ENCODE measurements around the gene THRSP.

DNA sequence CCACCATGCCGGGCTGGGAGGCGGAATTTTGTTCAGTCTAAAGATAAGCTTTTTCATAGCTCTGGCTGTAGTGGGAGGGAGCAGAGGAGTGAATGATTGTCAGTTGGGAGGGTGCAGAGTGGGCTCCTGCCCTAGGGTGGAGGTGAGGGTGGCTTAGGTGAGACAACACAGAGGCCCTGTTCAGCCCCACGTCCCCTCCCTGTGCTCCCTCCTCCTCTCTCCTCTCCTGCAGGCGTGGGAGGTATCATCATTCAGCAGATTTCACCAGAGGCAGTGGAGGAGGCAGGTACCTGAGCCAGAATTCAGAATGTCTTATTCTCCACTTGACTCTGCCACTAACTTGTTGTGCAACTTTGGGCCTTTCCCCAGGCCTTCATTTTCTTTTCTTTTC lies 1.7 kb upstream of the THRSP start:
- TF ChIP-seq, protein P1, sequence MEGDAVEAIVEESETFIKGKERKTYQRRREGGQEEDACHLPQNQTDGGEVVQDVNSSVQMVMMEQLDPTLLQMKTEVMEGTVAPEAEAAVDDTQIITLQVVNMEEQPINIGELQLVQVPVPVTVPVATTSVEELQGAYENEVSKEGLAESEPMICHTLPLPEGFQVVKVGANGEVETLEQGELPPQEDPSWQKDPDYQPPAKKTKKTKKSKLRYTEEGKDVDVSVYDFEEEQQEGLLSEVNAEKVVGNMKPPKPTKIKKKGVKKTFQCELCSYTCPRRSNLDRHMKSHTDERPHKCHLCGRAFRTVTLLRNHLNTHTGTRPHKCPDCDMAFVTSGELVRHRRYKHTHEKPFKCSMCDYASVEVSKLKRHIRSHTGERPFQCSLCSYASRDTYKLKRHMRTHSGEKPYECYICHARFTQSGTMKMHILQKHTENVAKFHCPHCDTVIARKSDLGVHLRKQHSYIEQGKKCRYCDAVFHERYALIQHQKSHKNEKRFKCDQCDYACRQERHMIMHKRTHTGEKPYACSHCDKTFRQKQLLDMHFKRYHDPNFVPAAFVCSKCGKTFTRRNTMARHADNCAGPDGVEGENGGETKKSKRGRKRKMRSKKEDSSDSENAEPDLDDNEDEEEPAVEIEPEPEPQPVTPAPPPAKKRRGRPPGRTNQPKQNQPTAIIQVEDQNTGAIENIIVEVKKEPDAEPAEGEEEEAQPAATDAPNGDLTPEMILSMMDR (conservative IDR thresholded peaks at IDR 0.05; ENCODE audit: low read depth, low read length) = no peak
- TF ChIP-seq, protein P2, sequence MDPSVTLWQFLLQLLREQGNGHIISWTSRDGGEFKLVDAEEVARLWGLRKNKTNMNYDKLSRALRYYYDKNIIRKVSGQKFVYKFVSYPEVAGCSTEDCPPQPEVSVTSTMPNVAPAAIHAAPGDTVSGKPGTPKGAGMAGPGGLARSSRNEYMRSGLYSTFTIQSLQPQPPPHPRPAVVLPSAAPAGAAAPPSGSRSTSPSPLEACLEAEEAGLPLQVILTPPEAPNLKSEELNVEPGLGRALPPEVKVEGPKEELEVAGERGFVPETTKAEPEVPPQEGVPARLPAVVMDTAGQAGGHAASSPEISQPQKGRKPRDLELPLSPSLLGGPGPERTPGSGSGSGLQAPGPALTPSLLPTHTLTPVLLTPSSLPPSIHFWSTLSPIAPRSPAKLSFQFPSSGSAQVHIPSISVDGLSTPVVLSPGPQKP (IDR thresholded peaks at IDR 0.05; ENCODE audit: borderline replicate concordance, low read depth, low read length) = no peak
- TF ChIP-seq MXI1 (IDR thresholded peaks at IDR 0.05; ENCODE audit: borderline replicate concordance, low read depth, low read length) (no peak), FOS (IDR thresholded peaks at IDR 0.05; ENCODE audit: low read depth, low read length) (no peak)

Measured in IMR-90 (cell line).